Lower lobe of right lung (tissue), 2 donors: Measurements from ENCODE around the gene CD2. TPM values are rescaled to one million over a fixed set of nuclear protein-coding genes. Genes with fewer than 3 reads are reported as not detected.

Experiments
- ATAC-seq, 2 donors: fragments of 200-7000 bp; cut with Tn5 transposase; one replicate each; pipeline ENCODE4 v1.9.1; 2020 to 2022; ENCODE audit warnings: mild to moderate bottlenecking in 2 of 2, moderate library complexity in 2 of 2
- DNase-seq: peaks from one replicate; pipeline ENCODE4 v3.0.0-alpha.2; 2020
- H3K27ac ChIP-seq: fragments of 200-600 bp; one replicate; pipeline ENCODE4 v1.8.0; 2022
- H3K27me3 ChIP-seq: fragments of 200-600 bp; one replicate; pipeline ENCODE4 v1.8.0; 2022; ENCODE audit warnings: low read depth
- H3K36me3 ChIP-seq: fragments of 200-600 bp; one replicate; pipeline ENCODE4 v1.8.0; 2022; ENCODE audit warnings: mild to moderate bottlenecking
- H3K4me1 ChIP-seq: fragments of 200-600 bp; one replicate; pipeline ENCODE4 v1.8.0; 2022
- H3K4me3 ChIP-seq: fragments of 200-600 bp; one replicate; pipeline ENCODE4 v1.8.0; 2022; ENCODE audit warnings: mild to moderate bottlenecking
- H3K9me3 ChIP-seq: fragments of 200-600 bp; one replicate; pipeline ENCODE4 v1.8.0; 2022
- intact Hi-C: fragments of 100-400 bp; cut with DNase I; formaldehyde crosslinking; loops from one replicate; pipeline ENCODE4 v1.11.0; 2022
- long read RNA-seq: library from polyadenylated mRNA; unstranded; transcript quantifications from one replicate; pipeline ENCODE4 v2.0.0, GENCODE V29; 2021
- total RNA-seq: library from RNA; stranded (reverse); fragmentation: NEBNext Ultra II Directional; extraction: Animal tissue kit (Norgen Biotek cat#: 25700); gene quantifications from one replicate; pipeline ENCODE4 v1.2.1, GENCODE V29; 2021
- TF ChIP-seq, protein P1 (sequence below): fragments of 200-600 bp; IDR thresholded peaks from one replicate; pipeline ENCODE4 v1.8.0; 2022; ENCODE audit warnings: antibody characterized with exemption, mild to moderate bottlenecking
- donor health status: DM: no; HTN: yes; CAD: no; lungs with severe emphysema.

Gene CD2, protein sequence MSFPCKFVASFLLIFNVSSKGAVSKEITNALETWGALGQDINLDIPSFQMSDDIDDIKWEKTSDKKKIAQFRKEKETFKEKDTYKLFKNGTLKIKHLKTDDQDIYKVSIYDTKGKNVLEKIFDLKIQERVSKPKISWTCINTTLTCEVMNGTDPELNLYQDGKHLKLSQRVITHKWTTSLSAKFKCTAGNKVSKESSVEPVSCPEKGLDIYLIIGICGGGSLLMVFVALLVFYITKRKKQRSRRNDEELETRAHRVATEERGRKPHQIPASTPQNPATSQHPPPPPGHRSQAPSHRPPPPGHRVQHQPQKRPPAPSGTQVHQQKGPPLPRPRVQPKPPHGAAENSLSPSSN
- total RNA-seq: 9.8 TPM
- long read RNA-seq, transcript CD2-202 (5 exons, 1,609 nt): major isoform, 7 of 8 reads
- long read RNA-seq, partial matches to known transcripts: 0 of 8 reads
- long read RNA-seq, other reads (novel, unspliced or antisense): 0 of 8 reads

DNA sequence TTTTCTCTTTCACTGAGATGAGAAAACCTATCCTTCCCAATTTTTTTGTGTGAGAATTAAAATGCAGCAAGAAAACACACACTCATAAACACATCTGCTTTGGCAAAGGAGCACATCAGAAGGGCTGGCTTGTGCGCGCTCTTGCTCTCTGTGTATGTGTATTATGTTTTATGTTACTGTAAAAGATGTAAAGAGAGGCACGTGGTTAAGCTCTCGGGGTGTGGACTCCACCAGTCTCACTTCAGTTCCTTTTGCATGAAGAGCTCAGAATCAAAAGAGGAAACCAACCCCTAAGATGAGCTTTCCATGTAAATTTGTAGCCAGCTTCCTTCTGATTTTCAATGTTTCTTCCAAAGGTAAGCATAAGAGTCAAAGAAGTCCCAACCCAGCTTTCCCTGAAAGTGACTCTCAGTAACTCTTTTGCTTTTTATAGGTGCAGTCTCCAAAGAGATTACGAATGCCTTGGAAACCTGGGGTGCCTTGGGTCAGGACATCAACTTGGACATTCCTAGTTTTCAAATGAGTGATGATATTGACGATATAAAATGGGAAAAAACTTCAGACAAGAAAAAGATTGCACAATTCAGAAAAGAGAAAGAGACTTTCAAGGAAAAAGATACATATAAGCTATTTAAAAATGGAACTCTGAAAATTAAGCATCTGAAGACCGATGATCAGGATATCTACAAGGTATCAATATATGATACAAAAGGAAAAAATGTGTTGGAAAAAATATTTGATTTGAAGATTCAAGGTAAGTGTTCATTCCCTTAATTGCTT is at the start of gene CD2:
CD2 (plus strand) TSS at position 233 of the 780 bp plus-strand sequence; CDS start at position 296, 63 bp downstream.
- DNase-seq: no peak

DNA sequence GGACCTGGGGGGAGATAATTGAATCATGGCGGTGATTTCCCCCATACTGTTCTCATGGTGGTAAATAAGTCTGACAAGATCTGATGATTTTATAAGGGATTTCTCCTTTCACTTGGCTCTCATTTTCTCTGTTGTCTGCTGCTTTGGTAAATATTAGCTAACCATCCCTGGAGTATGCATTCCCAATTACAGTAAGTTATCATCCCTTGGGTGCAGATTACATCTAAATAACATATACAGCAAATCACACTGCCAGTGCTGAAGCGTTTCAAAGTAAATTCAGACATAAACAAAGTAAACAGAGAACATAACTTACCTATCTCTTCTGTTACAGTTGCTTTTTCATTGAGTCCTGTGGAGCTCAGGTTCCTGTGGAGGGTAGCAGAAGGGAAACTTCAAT is 48.1 kb upstream of the CD2 start:
- Histone ChIP-seq H3K4me3 (no peak overlapping the region), H3K36me3 (no peaks in the 10 kb centered on the region), H3K4me1 (peaks cover 8% of the 10 kb centered on the region), H3K27ac (no peak overlapping the region), H3K9me3 (no peaks in the 10 kb centered on the region), H3K27me3 (no peaks in the 10 kb centered on the region)
- DNase-seq (no peak), ATAC-seq (no peak)
- TF ChIP-seq, protein P1, sequence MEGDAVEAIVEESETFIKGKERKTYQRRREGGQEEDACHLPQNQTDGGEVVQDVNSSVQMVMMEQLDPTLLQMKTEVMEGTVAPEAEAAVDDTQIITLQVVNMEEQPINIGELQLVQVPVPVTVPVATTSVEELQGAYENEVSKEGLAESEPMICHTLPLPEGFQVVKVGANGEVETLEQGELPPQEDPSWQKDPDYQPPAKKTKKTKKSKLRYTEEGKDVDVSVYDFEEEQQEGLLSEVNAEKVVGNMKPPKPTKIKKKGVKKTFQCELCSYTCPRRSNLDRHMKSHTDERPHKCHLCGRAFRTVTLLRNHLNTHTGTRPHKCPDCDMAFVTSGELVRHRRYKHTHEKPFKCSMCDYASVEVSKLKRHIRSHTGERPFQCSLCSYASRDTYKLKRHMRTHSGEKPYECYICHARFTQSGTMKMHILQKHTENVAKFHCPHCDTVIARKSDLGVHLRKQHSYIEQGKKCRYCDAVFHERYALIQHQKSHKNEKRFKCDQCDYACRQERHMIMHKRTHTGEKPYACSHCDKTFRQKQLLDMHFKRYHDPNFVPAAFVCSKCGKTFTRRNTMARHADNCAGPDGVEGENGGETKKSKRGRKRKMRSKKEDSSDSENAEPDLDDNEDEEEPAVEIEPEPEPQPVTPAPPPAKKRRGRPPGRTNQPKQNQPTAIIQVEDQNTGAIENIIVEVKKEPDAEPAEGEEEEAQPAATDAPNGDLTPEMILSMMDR: no peak
- intact Hi-C loops: no loop called here

More for the DNA sequence above, at the start of gene CD2:
- ATAC-seq: peak; percentile 66 to 68
- H3K4me1 ChIP-seq: no peaks in the 10 kb centered on the region
- peak within 1 kb of the TSS; percentile 46 for H3K27ac ChIP-seq
- H3K4me3 ChIP-seq: peak within 1 kb of the TSS; percentile 39
- intact Hi-C loops: no loop called here
- H3K9me3 ChIP-seq: peaks cover under 1% of the 10 kb centered on the region
- no peaks in the 10 kb centered on the region for H3K27me3 ChIP-seq
- H3K36me3 ChIP-seq: no peaks in the 10 kb centered on the region
- TF ChIP-seq, protein P1: no peak

DNA sequence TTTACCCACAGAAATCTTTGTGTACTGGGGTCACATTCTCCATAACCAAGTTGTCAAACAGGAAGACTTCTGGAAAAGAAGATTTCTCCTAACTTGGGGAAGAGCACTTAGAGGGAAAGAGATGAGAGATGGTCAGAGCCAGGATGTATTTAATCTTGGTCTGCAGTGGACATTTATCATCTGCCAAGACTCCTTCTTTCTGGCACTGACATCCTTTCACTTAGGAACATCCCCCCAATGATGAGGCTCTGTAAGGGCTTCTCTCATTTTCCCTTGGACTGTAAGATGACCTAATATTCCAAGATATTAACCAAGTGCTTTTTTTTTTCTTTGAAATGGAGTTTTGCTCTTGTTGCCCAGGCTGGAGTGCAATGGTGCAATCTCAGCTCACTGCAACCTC is 47.4 kb upstream of the CD2 start:
- TF ChIP-seq, protein P1: no peak
- Histone ChIP-seq H3K9me3 (no peaks in the 10 kb centered on the region), H3K27me3 (no peaks in the 10 kb centered on the region), H3K4me1 (peaks cover 14% of the 10 kb centered on the region), H3K4me3 (no peak overlapping the region), H3K27ac (no peak overlapping the region), H3K36me3 (no peaks in the 10 kb centered on the region)
- intact Hi-C loops: no loop called here
- DNase-seq (no peak), ATAC-seq (no peak)

DNA sequence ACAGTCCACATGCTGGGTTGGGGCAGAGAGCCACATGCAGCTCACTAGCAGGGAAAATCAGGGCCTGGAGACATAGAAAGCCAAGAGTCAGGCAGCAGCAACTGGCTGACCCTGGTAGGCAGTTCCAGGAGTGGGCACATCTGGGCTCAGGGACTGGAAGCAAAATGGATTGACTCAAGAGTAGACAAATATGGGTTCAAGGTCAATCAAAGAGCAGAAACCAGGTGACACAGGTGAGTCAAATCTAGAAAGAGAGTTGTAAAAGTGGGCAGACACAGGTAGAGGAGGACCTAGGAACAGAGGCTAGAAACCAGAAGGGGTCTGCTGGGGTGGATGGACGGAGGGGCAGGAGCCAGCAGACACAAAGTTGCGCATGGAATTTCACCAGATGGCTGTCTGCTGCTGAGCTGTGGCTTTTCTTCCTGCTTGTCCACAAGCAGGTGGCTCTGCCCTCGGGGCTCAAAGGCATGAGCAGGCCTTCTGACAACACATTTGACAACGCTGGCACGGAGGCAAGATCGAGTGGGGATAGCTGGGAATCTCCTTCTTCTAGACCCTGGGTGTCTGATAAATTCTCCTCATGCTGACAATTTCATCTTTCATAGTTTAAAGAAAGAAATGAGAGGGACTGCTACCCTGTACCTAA is 45.9 kb upstream of the CD2 start:
- no peaks in the 10 kb centered on the region for H3K36me3 ChIP-seq
- no peaks in the 10 kb centered on the region for H3K27me3 ChIP-seq
- no peak overlapping the region for H3K27ac ChIP-seq
- DNase-seq (no peak), ATAC-seq (no peak)
- TF ChIP-seq, protein P1: no peak
- intact Hi-C loops: no loop called here
- H3K9me3 ChIP-seq: no peaks in the 10 kb centered on the region
- H3K4me3 ChIP-seq: no peak overlapping the region
- peaks cover 14% of the 10 kb centered on the region for H3K4me1 ChIP-seq

DNA sequence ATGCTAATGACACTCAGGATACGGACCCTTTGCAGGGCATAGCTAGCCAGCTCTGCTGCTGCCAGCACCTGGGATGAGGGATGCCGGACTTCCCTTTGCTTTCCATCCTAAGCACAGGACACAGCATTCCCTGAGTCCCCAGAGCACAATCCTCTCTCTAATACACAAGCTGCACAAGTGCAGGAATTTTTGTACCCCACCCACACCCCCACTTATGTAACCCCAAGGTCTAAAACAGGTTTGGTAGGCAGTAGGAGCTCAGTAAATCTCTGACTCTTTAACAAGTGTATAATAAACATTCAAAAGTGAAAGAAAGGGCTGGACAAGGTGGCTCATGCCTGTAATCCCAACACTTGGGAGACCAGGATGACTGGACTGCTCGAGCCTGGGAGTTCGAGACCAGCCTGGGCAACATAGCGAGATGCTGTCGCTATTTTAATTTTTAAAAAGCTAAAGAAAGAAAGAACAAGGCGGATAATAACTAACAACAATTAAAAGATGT is 44.5 kb upstream of the CD2 start:
- peak; percentile 71 to 85 for ATAC-seq
- peak overlapping the region; percentile 65 for H3K27ac ChIP-seq
- DNase-seq: no peak

More for the DNA sequence above, 44.5 kb upstream of the CD2 start:
- Histone ChIP-seq H3K4me3 (no peak overlapping the region), H3K27me3 (no peaks in the 10 kb centered on the region), H3K4me1 (peaks cover 14% of the 10 kb centered on the region), H3K36me3 (no peaks in the 10 kb centered on the region), H3K9me3 (no peaks in the 10 kb centered on the region)
- TF ChIP-seq, protein P1: no peak
- intact Hi-C loops: no loop called here
